ENCODE measurements around the gene TTC36. TPM values are rescaled to one million over a fixed set of nuclear protein-coding genes. Genes with fewer than 3 reads are reported as not detected.
A peak's percentile ranks its signal among the peaks of the same experiment; 100 is the strongest.

The TTC36 gene
- total and polyA plus RNA-seq, 2 of the 13 experiments (the other 11 are each of a cell fraction or from before 2014, with no cell fraction given), result 0.13 to 0.40 TPM

DNA sequence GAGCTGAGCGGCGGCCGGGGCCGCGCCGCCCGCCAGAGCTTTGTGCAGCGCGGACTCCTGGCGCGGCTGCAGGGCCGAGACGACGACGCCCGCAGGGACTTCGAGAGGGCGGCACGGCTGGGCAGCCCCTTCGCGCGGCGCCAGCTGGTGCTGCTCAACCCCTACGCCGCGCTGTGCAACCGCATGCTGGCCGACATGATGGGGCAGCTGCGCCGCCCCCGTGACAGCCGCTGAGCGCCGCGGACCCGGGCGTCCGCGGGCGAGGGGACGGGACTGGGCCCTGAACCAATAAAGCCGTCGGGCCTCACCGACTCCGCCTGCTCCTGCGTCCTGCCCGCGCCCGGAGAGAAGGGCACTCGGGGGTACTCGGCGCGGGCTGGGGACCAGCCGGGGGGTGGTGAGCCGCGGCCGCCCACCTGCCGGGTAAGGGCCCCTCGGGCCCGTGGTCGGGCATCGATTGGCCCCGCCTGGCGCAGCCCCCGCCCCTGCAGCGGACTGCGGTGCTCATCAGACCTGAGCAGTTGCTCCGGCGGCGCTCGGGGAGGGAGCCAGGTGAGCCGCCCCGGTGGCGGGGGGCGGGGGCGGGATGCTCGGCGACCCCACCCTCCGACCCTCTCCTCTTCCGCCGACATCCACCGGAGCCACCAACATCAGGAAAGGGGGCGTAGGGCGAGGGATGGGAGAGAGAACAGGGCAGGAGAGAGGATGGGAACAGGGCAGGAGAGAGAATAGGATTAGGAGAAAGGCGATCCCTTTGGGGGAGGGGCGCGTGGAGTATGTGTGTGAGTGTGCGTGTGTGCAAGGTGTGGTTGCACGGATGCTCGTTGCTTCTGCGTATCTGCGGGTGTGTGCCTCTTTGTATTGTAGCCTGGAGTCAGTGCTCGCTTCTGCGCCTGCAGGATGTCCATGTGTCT is 3.7 kb downstream of the TTC36 start, which contains the start of gene TMEM25 (continued):
- TF ChIP-seq, protein P1, sequence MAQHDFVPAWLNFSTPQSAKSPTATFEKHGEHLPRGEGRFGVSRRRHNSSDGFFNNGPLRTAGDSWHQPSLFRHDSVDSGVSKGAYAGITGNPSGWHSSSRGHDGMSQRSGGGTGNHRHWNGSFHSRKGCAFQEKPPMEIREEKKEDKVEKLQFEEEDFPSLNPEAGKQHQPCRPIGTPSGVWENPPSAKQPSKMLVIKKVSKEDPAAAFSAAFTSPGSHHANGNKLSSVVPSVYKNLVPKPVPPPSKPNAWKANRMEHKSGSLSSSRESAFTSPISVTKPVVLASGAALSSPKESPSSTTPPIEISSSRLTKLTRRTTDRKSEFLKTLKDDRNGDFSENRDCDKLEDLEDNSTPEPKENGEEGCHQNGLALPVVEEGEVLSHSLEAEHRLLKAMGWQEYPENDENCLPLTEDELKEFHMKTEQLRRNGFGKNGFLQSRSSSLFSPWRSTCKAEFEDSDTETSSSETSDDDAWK (CRISPR knock-in tag; IDR thresholded peaks at IDR 0.05), result no peak
- TF ChIP-seq YY1 (IDR thresholded peaks at IDR 0.05; ENCODE audit: insufficient read depth, insufficient replicate concordance, low read depth, low read length), result peak; percentile 84
- peak; percentile 27; the same call in 1 of the 2 replicates for TF ChIP-seq ZNF788 (CRISPR knock-in tag; IDR thresholded peaks at IDR 0.05; ENCODE audit: borderline replicate concordance)
- TF ChIP-seq HDAC1 (CRISPR knock-in tag; IDR thresholded peaks at IDR 0.05), result peak; percentile 79
- TF ChIP-seq FOXO1 (CRISPR knock-in tag; IDR thresholded peaks at IDR 0.05), result 0 out of 2 replicates have a peak, but pooled peaks have one; percentile 8
- peak; percentile 75; the same call in 1 of the 2 replicates for TF ChIP-seq ZNF253 (CRISPR knock-in tag; IDR thresholded peaks at IDR 0.05; ENCODE audit: borderline replicate concordance)
- peak; percentile 41; the same call in 1 of the 2 replicates for TF ChIP-seq SAFB2 (CRISPR knock-in tag; IDR thresholded peaks at IDR 0.05; ENCODE audit: borderline replicate concordance, low read depth)
- TF ChIP-seq SNAPC2 (CRISPR knock-in tag; IDR thresholded peaks at IDR 0.05), result 0 out of 2 replicates have a peak, but pooled peaks have one; percentile 37
- 0 out of 2 replicates have a peak, but pooled peaks have one; percentile 48 for TF ChIP-seq ZNF570 (CRISPR knock-in tag; IDR thresholded peaks at IDR 0.05; ENCODE audit: borderline replicate concordance)
- TF ChIP-seq SYNCRIP (IDR thresholded peaks at IDR 0.05; ENCODE audit: insufficient read depth, low read depth, low read length), result no peak
- TF ChIP-seq EED (CRISPR knock-in tag; IDR thresholded peaks at IDR 0.05), result peak; percentile 41; the same call in 1 of the 2 replicates
- 0 out of 2 replicates have a peak, but pooled peaks have one; percentile 67 for TF ChIP-seq ISX (CRISPR knock-in tag; conservative IDR thresholded peaks at IDR 0.05)
- no peak for TF ChIP-seq AKAP8 (CRISPR knock-in tag; IDR thresholded peaks at IDR 0.05)
- TF ChIP-seq TBP (CRISPR knock-in tag; IDR thresholded peaks at IDR 0.05), result no peak
- TF ChIP-seq ASH2L (IDR thresholded peaks at IDR 0.05; ENCODE audit: insufficient read length, low read depth, low read length), result peak; percentile 94
- TF ChIP-seq ZFP82 (CRISPR knock-in tag; IDR thresholded peaks at IDR 0.05; ENCODE audit: borderline replicate concordance), result peak; percentile 48; the same call in 1 of the 2 replicates
- TF ChIP-seq, protein P2, sequence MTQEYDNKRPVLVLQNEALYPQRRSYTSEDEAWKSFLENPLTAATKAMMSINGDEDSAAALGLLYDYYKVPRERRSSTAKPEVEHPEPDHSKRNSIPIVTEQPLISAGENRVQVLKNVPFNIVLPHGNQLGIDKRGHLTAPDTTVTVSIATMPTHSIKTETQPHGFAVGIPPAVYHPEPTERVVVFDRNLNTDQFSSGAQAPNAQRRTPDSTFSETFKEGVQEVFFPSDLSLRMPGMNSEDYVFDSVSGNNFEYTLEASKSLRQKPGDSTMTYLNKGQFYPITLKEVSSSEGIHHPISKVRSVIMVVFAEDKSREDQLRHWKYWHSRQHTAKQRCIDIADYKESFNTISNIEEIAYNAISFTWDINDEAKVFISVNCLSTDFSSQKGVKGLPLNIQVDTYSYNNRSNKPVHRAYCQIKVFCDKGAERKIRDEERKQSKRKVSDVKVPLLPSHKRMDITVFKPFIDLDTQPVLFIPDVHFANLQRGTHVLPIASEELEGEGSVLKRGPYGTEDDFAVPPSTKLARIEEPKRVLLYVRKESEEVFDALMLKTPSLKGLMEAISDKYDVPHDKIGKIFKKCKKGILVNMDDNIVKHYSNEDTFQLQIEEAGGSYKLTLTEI (CRISPR knock-in tag; conservative IDR thresholded peaks at IDR 0.05), result no peak
- TF ChIP-seq WIZ (CRISPR knock-in tag; IDR thresholded peaks at IDR 0.05), result peak; percentile 26; the same call in 1 of the 2 replicates
- TF ChIP-seq ZNF24 (IDR thresholded peaks at IDR 0.05), result no peak

All from HepG2 (cell line).